ENCODE results near the gene TCP11. TPM values are rescaled to one million over a fixed set of nuclear protein-coding genes. Genes with fewer than 3 reads are reported as not detected.

The TCP11 gene
- total RNA-seq, 1 donor from 2014 or later: not detected

- POLR2A ChIA-PET: interaction anchor here (0.7 kb wide), 1 partner anchor 542 kb away, joined by 6 read pairs; no protein-coding TSS in a partner anchor
- H3K27ac Mint-ChIP-seq: no peak overlapping the region
- intact Hi-C loops (cut with micrococcal nuclease): no loop called here
- H3K4me3 Mint-ChIP-seq: no peak overlapping the region
- H3K27me3 Mint-ChIP-seq: no peaks in the 10 kb centered on the region
- ATAC-seq (ENCODE audit: low read depth) (no peak), DNase-seq (no peak)
- TF ChIP-seq CTCF (IDR thresholded peaks at IDR 0.05): no peak
- peaks cover 31% of the 10 kb centered on the region for H3K36me3 Mint-ChIP-seq (ENCODE audit: low read depth)
- no peaks in the 10 kb centered on the region for H3K4me1 Mint-ChIP-seq
- CTCF ChIA-PET: no interaction called here
- H3K9me3 Mint-ChIP-seq: no peaks in the 10 kb centered on the region
Observed at GRCh38 chr6:35069262-35069661, 71.9 kb downstream of the TCP11 start.

DNA sequence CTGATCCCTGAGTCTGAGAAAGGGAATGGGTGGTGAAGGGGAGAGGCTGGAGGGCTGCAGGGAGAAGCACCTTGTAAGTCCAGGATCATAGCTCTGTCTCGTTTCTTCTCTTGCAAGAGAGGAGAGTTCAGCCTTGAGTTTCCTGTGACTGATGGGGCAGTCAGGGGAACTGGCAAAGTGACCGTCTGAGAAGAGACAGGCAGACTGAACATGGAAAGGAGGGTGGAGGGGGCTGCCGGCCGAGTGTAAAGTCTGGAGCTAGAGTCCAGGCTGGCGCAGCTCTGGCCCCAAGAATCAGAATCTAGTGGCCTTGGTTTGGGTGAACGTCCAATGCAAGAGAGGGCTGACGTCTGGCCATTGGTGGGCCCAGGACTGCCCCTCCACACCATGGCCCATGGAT lies 72.5 kb downstream of the TCP11 start:
- intact Hi-C loops (cut with micrococcal nuclease): no loop called here
- no peak overlapping the region for H3K27ac Mint-ChIP-seq
- ChIA-PET CTCF (no interaction called here), POLR2A (no interaction called here)
- peaks cover 29% of the 10 kb centered on the region for H3K36me3 Mint-ChIP-seq (ENCODE audit: low read depth)
- H3K4me1 Mint-ChIP-seq: no peaks in the 10 kb centered on the region
- H3K9me3 Mint-ChIP-seq: no peaks in the 10 kb centered on the region
- no peak for TF ChIP-seq CTCF (IDR thresholded peaks at IDR 0.05)
- no peaks in the 10 kb centered on the region for H3K27me3 Mint-ChIP-seq
- ATAC-seq (ENCODE audit: low read depth): no peak
- no peak for DNase-seq
- H3K4me3 Mint-ChIP-seq: no peak overlapping the region

GRCh38 chr6:35068206-35068605 lies 72.9 kb downstream of the TCP11 start:
- no peaks in the 10 kb centered on the region for H3K4me1 Mint-ChIP-seq
- no peaks in the 10 kb centered on the region for H3K9me3 Mint-ChIP-seq
- intact Hi-C loops (cut with micrococcal nuclease): no loop called here
- no peak overlapping the region for H3K27ac Mint-ChIP-seq
- POLR2A ChIA-PET: no interaction called here
- CTCF ChIA-PET: no interaction called here
- peaks cover 31% of the 10 kb centered on the region for H3K36me3 Mint-ChIP-seq (ENCODE audit: low read depth)
- ATAC-seq (ENCODE audit: low read depth) (no peak), DNase-seq (no peak)
- H3K4me3 Mint-ChIP-seq: no peak overlapping the region
- H3K27me3 Mint-ChIP-seq: no peaks in the 10 kb centered on the region
- no peak for TF ChIP-seq CTCF (IDR thresholded peaks at IDR 0.05)

Other genes starting within 250 kb of the TCP11 start
- gene SCUBE3, start 72.6 kb upstream of the TCP11 start, total RNA-seq: not detected in 2 replicates
- 54.8 and 57.9 TPM in 2 replicates for gene ZNF76, start 118.4 kb upstream of the TCP11 start, total RNA-seq
- 68.7 and 79.9 TPM in 2 replicates for gene DEF6, start 156.5 kb upstream of the TCP11 start, total RNA-seq
- 20.2 and 21.4 TPM in 2 replicates for gene PPARD, start 201.2 kb upstream of the TCP11 start, total RNA-seq

Measured in activated B cell treated with CpG ODN at 0.5 μM for 24 hours (primary cell).